H1 (cell line): ENCODE data around the gene SPAG16. TPM values are rescaled to one million over a fixed set of nuclear protein-coding genes. Genes with fewer than 3 reads are reported as not detected.

Experiments used
- CTCF ChIA-PET: fragments of 300-600 bp; sonication (Branson Sonifier 250); formaldehyde crosslinking; loops from one replicate; lab custom pipeline; 2021; ENCODE audit not compliant: partially characterized antibody; lab: Charles Lee
- POLR2A ChIA-PET: fragments of 300-600 bp; sonication (Branson Sonifier 250); formaldehyde crosslinking; loops from one replicate; lab custom pipeline; 2021; ENCODE audit warnings: inconsistent platforms; ENCODE audit not compliant: partially characterized antibody; lab: Charles Lee
- DNase-seq, 2 experiments: peaks; one replicate each; pipeline versions ENCODE4 v3.0.0 to v3.0.0-alpha.2; 2010 to 2022; ENCODE audit warnings: low spot score in 2 of 2, low read depth in 1 of 2, mixed read lengths in 1 of 2
- FAIRE-seq: peaks from 2 replicates; lab custom pipeline; 2011; peaks lifted over from hg19 to GRCh38; lab: Jason Lieb, UNC
- H2AFZ ChIP-seq: 2 replicates; pipeline ENCODE4 v1.8.1; 2012; ENCODE audit warnings: low read length, inconsistent platforms
- H2AK5ac ChIP-seq: 2 replicates; pipeline ENCODE4 v1.6.1; 2013; ENCODE audit warnings: low read depth, low read length
- H2BK120ac ChIP-seq: replicated peaks from 2 replicates; pipeline ENCODE3; 2013; ENCODE audit warnings: low read depth, low read length, inconsistent platforms
- H2BK12ac ChIP-seq: 2 replicates; pipeline ENCODE4 v1.6.1; 2013; ENCODE audit warnings: low read depth, low read length
- H2BK15ac ChIP-seq: 2 replicates; pipeline ENCODE4 v1.6.1; 2013; ENCODE audit warnings: low read length
- H2BK20ac ChIP-seq: 2 replicates; pipeline ENCODE4 v1.6.1; 2013; ENCODE audit warnings: low read length
- H2BK5ac ChIP-seq: 2 replicates; pipeline ENCODE4 v1.6.1; 2013; ENCODE audit warnings: low read depth, low read length
- H3K14ac ChIP-seq: 2 replicates; pipeline ENCODE4 v1.6.1; 2013; ENCODE audit warnings: inconsistent platforms; ENCODE audit not compliant: insufficient read length
- H3K18ac ChIP-seq: 2 replicates; pipeline ENCODE4 v1.6.1; 2013; ENCODE audit warnings: low read length; ENCODE audit errors: extremely low read depth
- H3K23ac ChIP-seq: 2 replicates; pipeline ENCODE4 v1.6.1; 2013; ENCODE audit warnings: inconsistent platforms; ENCODE audit not compliant: insufficient read length
- H3K23me2 ChIP-seq: 2 replicates; pipeline ENCODE4 v1.6.1; 2013; ENCODE audit warnings: low read depth, low read length
- H3K27ac ChIP-seq: 2 replicates; pipeline ENCODE4 v1.6.1; 2011; ENCODE audit warnings: low read depth, low read length, inconsistent platforms
- H3K27me3 ChIP-seq, 4 experiments: replicated peaks in 1 of 4; 1 replicate in 1 of 4; 2 replicates in 3 of 4; pipeline versions ENCODE4 v1.6.1 to v1.8.1; 2011 to 2013; ENCODE audit warnings: low read length in 3 of 4, mild to moderate bottlenecking in 3 of 4, inconsistent platforms in 2 of 4, mixed read lengths in 2 of 4, moderate library complexity in 1 of 4; ENCODE audit not compliant: control insufficient read depth in 3 of 4, insufficient read depth in 3 of 4; ENCODE audit errors: extremely low read depth in 1 of 4
- H3K36me3 ChIP-seq, 4 experiments: 2 replicates each; pipeline versions ENCODE4 v1.6.1 to v1.8.1; 2011 to 2013; ENCODE audit warnings: mild to moderate bottlenecking in 4 of 4, low read length in 3 of 4, moderate library complexity in 2 of 4, control low read depth in 1 of 4, inconsistent platforms in 1 of 4; ENCODE audit not compliant: insufficient read depth in 4 of 4, control insufficient read depth in 2 of 4
- H3K4ac ChIP-seq: replicated peaks from 2 replicates; pipeline ENCODE3; 2013; ENCODE audit warnings: low read length, low read depth, mixed read lengths, inconsistent platforms; ENCODE audit not compliant: insufficient read length
- H3K4me1 ChIP-seq, 4 experiments: replicated peaks in 1 of 4; 1 replicate in 1 of 4; 2 replicates in 3 of 4; pipeline versions ENCODE4 v1.6.1 to v1.8.1; 2011 to 2013; ENCODE audit warnings: low read length in 3 of 4, inconsistent platforms in 2 of 4, mixed read lengths in 1 of 4; ENCODE audit not compliant: insufficient read depth in 4 of 4, control insufficient read depth in 3 of 4
- H3K4me2 ChIP-seq, 2 experiments: 2 replicates each; pipeline versions ENCODE4 v1.6.1 to v1.8.1; 2011 to 2013; ENCODE audit warnings: low read depth in 2 of 2, low read length in 2 of 2, control low read depth in 1 of 2, inconsistent platforms in 1 of 2, mild to moderate bottlenecking in 1 of 2; ENCODE audit not compliant: insufficient read depth in 1 of 2
- H3K4me3 ChIP-seq, 4 experiments: fragments of 200-600, 300-600 bp in 1 of 4; sonication (generic), shearing (Covaris generic), sonication (Bioruptor Twin) in 1 of 4; 2 replicates each; pipeline versions ENCODE4 v1.5.1 to v1.8.1; 2011 to 2016; ENCODE audit warnings: low read length in 4 of 4, low read depth in 3 of 4, control low read depth in 2 of 4, inconsistent platforms in 2 of 4, mild to moderate bottlenecking in 2 of 4, mixed read lengths in 1 of 4, moderate library complexity in 1 of 4; ENCODE audit not compliant: insufficient read depth in 2 of 4; ENCODE audit errors: extremely low read depth in 1 of 4
- H3K56ac ChIP-seq: replicated peaks from 2 replicates; pipeline ENCODE3; 2013; ENCODE audit warnings: low read depth, mild to moderate bottlenecking, mixed read lengths, low read length, inconsistent platforms; ENCODE audit not compliant: insufficient read length
- H3K79me1 ChIP-seq: 2 replicates; pipeline ENCODE4 v1.6.1; 2013; ENCODE audit warnings: low read depth, low read length, control low read depth
- H3K79me2 ChIP-seq, 2 experiments: 2 replicates each; pipeline versions ENCODE4 v1.6.1 to v1.8.1; 2012 to 2013; ENCODE audit warnings: low read length in 2 of 2, mild to moderate bottlenecking in 2 of 2, inconsistent platforms in 1 of 2; ENCODE audit not compliant: insufficient read depth in 2 of 2, control insufficient read depth in 1 of 2
- H3K9ac ChIP-seq, 4 experiments: replicated peaks in 1 of 4; 1 replicate in 1 of 4; 2 replicates in 3 of 4; pipeline versions ENCODE4 v1.6.1 to v1.8.1; 2011 to 2013; ENCODE audit warnings: low read depth in 3 of 4, low read length in 3 of 4, control low read depth in 2 of 4, mild to moderate bottlenecking in 2 of 4, moderate library complexity in 2 of 4, inconsistent platforms in 1 of 4; ENCODE audit errors: extremely low read depth in 1 of 4
- H3K9me3 ChIP-seq, 2 experiments: 2 replicates each; pipeline versions ENCODE4 v1.6.1 to v1.8.1; 2012 to 2013; ENCODE audit warnings: mild to moderate bottlenecking in 2 of 2, moderate library complexity in 2 of 2, control low read depth in 1 of 2, inconsistent platforms in 1 of 2, low read depth in 1 of 2, low read length in 1 of 2, mixed read lengths in 1 of 2; ENCODE audit not compliant: insufficient read depth in 2 of 2
- H4K20me1 ChIP-seq, 2 experiments: replicated peaks in 1 of 2; 2 replicates each; pipeline versions ENCODE3 to v1.8.1; 2011 to 2013; ENCODE audit warnings: inconsistent platforms in 2 of 2, low read length in 2 of 2, mild to moderate bottlenecking in 1 of 2; ENCODE audit not compliant: insufficient read depth in 2 of 2, control insufficient read depth in 1 of 2
- H4K5ac ChIP-seq: 2 replicates; pipeline ENCODE4 v1.6.1; 2013; ENCODE audit warnings: low read length, low read depth, mixed read lengths, inconsistent platforms; ENCODE audit not compliant: insufficient read length
- H4K8ac ChIP-seq: 2 replicates; pipeline ENCODE4 v1.8.0; 2013; ENCODE audit warnings: mild to moderate bottlenecking, moderate library complexity, low read length, inconsistent platforms; ENCODE audit not compliant: insufficient read depth; ENCODE audit errors: extremely low read depth
- H4K91ac ChIP-seq: replicated peaks from 2 replicates; pipeline ENCODE3; 2013; ENCODE audit warnings: low read length, mixed read lengths, inconsistent platforms; ENCODE audit not compliant: insufficient read length
- BACH1 ChIP-seq: IDR thresholded peaks from 2 replicates; pipeline ENCODE4 v1.6.1; 2012; ENCODE audit warnings: low read length, improper control_type of control experiment
- HDAC6 ChIP-seq: IDR thresholded peaks from one replicate; pipeline ENCODE4 v1.7.1; 2012; ENCODE audit warnings: low read depth, mild to moderate bottlenecking, inconsistent platforms, low read length, moderate library complexity
- WGBS, 2 experiments: shearing (Covaris generic) in 1 of 2; methylation state at CpG; one replicate each; pipeline versions ENCODE4 v1.1.6 to v1.1.7; 2013 to 2015; ENCODE audit warnings: low lambda C conversion rate in 2 of 2, mixed read lengths in 2 of 2, inconsistent platforms in 1 of 2, low coverage in 1 of 2, missing lambda C conversion rate in 1 of 2; ENCODE audit not compliant: insufficient replicate concordance in 2 of 2, insufficient coverage in 1 of 2, insufficient read length in 1 of 2; ENCODE audit errors: extremely low coverage in 1 of 2, missing lambda C conversion rate in 1 of 2; 5-methylcytosine and 5-hydroxymethylcytosine counted together
- polyA plus RNA-seq, 7 experiments: library from polyadenylated mRNA; depleted of rRNA in 3 of 7; stranded (reverse) in 5 of 7; unstranded in 2 of 7; fragments of >200 nt in 5 of 7; fragments of 200-250 nt in 2 of 7; gene quantifications; 1 replicate in 5 of 7; 2 replicates in 1 of 7; 4 replicates in 1 of 7; pipeline versions ENCODE4 v1.2.1 to v1.2.3, GENCODE V29; 2011 to 2013; ENCODE audit warnings: missing spikeins in 2 of 7, mixed read lengths in 2 of 7
- total RNA-seq: library from RNA; stranded (reverse); fragmentation: NEBNext Ultra II Directional; extraction: Animal tissue kit (Norgen Biotek cat#: 25700); gene quantifications from 2 replicates; pipeline ENCODE4 v1.2.1, GENCODE V29; 2021

Gene SPAG16
- total and polyA plus RNA-seq, 2 of the 8 experiments (the other 6 are each of a cell fraction or from before 2014, with no cell fraction given), result 6.0 to 14.9 TPM

GRCh38 chr2:213920014-213920413, 635.8 kb downstream of the SPAG16 start:
- Histone ChIP-seq H3K79me1 (no peaks in the 10 kb centered on the region), H3K79me2 (no peaks in the 10 kb centered on the region), H4K5ac (no peak overlapping the region), H3K4me2 (no peak overlapping the region), H3K4me3 (no peak overlapping the region), H3K23me2 (no peaks in the 10 kb centered on the region), H3K9ac (no peak overlapping the region), H2BK20ac (no peak overlapping the region), H3K36me3 (peaks cover 0 to 5% (median 0%) of the 10 kb centered on the region in 4 experiments; a peak in 1 of 8 replicates), H2BK15ac (no peak overlapping the region), H2BK5ac (no peak overlapping the region), H3K14ac (no peak overlapping the region), H3K27ac (no peak overlapping the region), H4K20me1 (no peaks in the 10 kb centered on the region), H4K8ac (no peak overlapping the region), H3K9me3 (peaks cover 10% of the 10 kb centered on the region in 2 experiments; a peak in 3 of 4 replicates), H3K27me3 (no peaks in the 10 kb centered on the region), H4K91ac (no peak overlapping the region), H3K18ac (no peak overlapping the region), H3K23ac (no peak overlapping the region), H3K4ac (no peak overlapping the region), H3K4me1 (no peaks in the 10 kb centered on the region), H2AFZ (no peak overlapping the region), H2BK120ac (no peak overlapping the region), H2AK5ac (no peak overlapping the region), H2BK12ac (no peak overlapping the region), H3K56ac (no peak overlapping the region)
- CTCF ChIA-PET, result no interaction called here
- DNase-seq, result no peak
- FAIRE-seq, result no peak
- 75% methylated on average over 3 of the region's 3 CpGs; no CpG with 5 or more reads in 1 of the 2 experiments for WGBS, 2 experiments
- POLR2A ChIA-PET, result no interaction called here
- no peak for TF ChIP-seq HDAC6
- no peak for TF ChIP-seq BACH1
